ENCODE measurements around the gene EYS. TPM values are rescaled to one million over a fixed set of nuclear protein-coding genes. Genes with fewer than 3 reads are reported as not detected.
A peak's percentile ranks its signal among the peaks of the same experiment; 100 is the strongest.

EYS gene
- total RNA-seq, 1 experiment from 2014 or later: not detected

GRCh38 chr6:64505312-64505711 is 1201.7 kb downstream of the EYS start:
- Histone ChIP-seq H3K14ac (ENCODE audit: insufficient read depth, low read length) (no peak overlapping the region), H4K8ac (replicated peaks; ENCODE audit: insufficient read length, low read depth, low read length) (no peak overlapping the region), H2BK20ac (ENCODE audit: low read depth, low read length, poor library complexity, severe bottlenecking) (no peak overlapping the region), H3K23ac (ENCODE audit: insufficient read length, low read depth, low read length) (no peak overlapping the region), H3T11ph (ENCODE audit: low read length) (no peak overlapping the region), H3K23me2 (ENCODE audit: insufficient read length, low read depth, low read length, poor library complexity, severe bottlenecking) (no peaks in the 10 kb centered on the region), H2BK5ac (ENCODE audit: insufficient read length, low read length) (no peak overlapping the region), H3K4me2 (ENCODE audit: insufficient read depth, insufficient read length, low read length) (no peak overlapping the region), H4K5ac (ENCODE audit: insufficient read length, low read depth, low read length) (no peak overlapping the region), H4K20me1 (ENCODE audit: control insufficient read depth, insufficient read depth, insufficient read length) (no peaks in the 10 kb centered on the region), H2BK12ac (ENCODE audit: insufficient read length, low read depth, low read length) (no peak overlapping the region), H3K27me3 (ENCODE audit: insufficient read depth, low read length) (no peaks in the 10 kb centered on the region), H3K9ac (ENCODE audit: extremely low read depth, insufficient read length, low read length) (no peak overlapping the region), H3K4ac (ENCODE audit: low read depth, low read length) (no peak overlapping the region), H2BK15ac (ENCODE audit: low read depth, low read length) (no peak overlapping the region), H3K79me2 (ENCODE audit: insufficient read depth, low read length) (no peaks in the 10 kb centered on the region), H3K27ac (ENCODE audit: insufficient read length, low read depth, low read length) (no peak overlapping the region), H3K56ac (ENCODE audit: insufficient read length, low read depth, low read length) (no peak overlapping the region), H4K91ac (ENCODE audit: insufficient read length, low read depth, low read length) (no peak overlapping the region), H3K4me1 (ENCODE audit: insufficient read depth, low read length) (no peaks in the 10 kb centered on the region), H2BK120ac (ENCODE audit: low read depth, low read length, poor library complexity, severe bottlenecking) (no peak overlapping the region), H2AK5ac (ENCODE audit: insufficient read length, low read length) (no peak overlapping the region), H3K9me3 (ENCODE audit: control insufficient read depth, low read depth, low read length) (no peaks in the 10 kb centered on the region), H2AFZ (ENCODE audit: low read length) (no peak overlapping the region), H3K79me1 (ENCODE audit: insufficient read depth, low read depth, low read length, poor library complexity, severe bottlenecking) (no peaks in the 10 kb centered on the region), H3K18ac (ENCODE audit: insufficient read length, low read depth, low read length) (no peak overlapping the region)
- DNase-seq: peak; percentile 66
- no peak overlapping the region for H3K4me3 Mint-ChIP-seq
- TF ChIP-seq, protein P1, sequence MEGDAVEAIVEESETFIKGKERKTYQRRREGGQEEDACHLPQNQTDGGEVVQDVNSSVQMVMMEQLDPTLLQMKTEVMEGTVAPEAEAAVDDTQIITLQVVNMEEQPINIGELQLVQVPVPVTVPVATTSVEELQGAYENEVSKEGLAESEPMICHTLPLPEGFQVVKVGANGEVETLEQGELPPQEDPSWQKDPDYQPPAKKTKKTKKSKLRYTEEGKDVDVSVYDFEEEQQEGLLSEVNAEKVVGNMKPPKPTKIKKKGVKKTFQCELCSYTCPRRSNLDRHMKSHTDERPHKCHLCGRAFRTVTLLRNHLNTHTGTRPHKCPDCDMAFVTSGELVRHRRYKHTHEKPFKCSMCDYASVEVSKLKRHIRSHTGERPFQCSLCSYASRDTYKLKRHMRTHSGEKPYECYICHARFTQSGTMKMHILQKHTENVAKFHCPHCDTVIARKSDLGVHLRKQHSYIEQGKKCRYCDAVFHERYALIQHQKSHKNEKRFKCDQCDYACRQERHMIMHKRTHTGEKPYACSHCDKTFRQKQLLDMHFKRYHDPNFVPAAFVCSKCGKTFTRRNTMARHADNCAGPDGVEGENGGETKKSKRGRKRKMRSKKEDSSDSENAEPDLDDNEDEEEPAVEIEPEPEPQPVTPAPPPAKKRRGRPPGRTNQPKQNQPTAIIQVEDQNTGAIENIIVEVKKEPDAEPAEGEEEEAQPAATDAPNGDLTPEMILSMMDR (conservative IDR thresholded peaks at IDR 0.05): peak; percentile 97
- no peak overlapping the region for H3K27ac Mint-ChIP-seq
- H3K9me3 Mint-ChIP-seq: no peaks in the 10 kb centered on the region
- no peaks in the 10 kb centered on the region for H3K27me3 Mint-ChIP-seq (ENCODE audit: low read depth)
- no CpG with 5 or more reads among the region's 4 CpGs for WGBS (ENCODE audit: extremely low coverage, insufficient read length, low lambda C conversion rate)
- H3K36me3 Mint-ChIP-seq (ENCODE audit: insufficient read depth in 1 of 3, low read depth in 3 of 3): no peaks in the 10 kb centered on the region
- peaks cover 5 to 7% of the 10 kb centered on the region in 2 experiments; a peak in 3 of 4 replicates for H3K4me1 Mint-ChIP-seq
